Left colon (tissue), 2 donors: ENCODE data around the gene C12orf54. TPM values are rescaled to one million over a fixed set of nuclear protein-coding genes. Genes with fewer than 3 reads are reported as not detected.
A peak's percentile ranks its signal among the peaks of the same experiment; 100 is the strongest.
"Not testable (repeated sequence)": the region's sequence is repeated elsewhere in the genome, so short reads cannot be mapped to it uniquely, and the experiment has no call there.

ENCODE experiments used
- ATAC-seq: fragments of 200-7000 bp; cut with Tn5 transposase; one replicate; pipeline ENCODE4 v1.9.1; 2020; ENCODE audit warnings: mild to moderate bottlenecking, moderate library complexity
- DNase-seq, 2 donors: peaks; one replicate each; pipeline ENCODE4 v3.0.0-alpha.2; 2020
- intact Hi-C, 2 donors: fragments of 100-400 bp; cut with DNase I in 1 of 2; cut with micrococcal nuclease in 1 of 2; formaldehyde crosslinking; loops; one replicate each; pipeline versions ENCODE4 v1.11.2 to v1.14.0; 2022; cut with DNase I, micrococcal nuclease
- total RNA-seq, 2 donors: library from RNA; stranded (reverse); fragmentation: NEBNext Ultra II Directional; extraction: Animal tissue kit (Norgen Biotek cat#: 25700); gene quantifications; one replicate each; pipeline ENCODE4 v1.2.1, GENCODE V29; 2021
- donor health status: DM: no; HTN: no; CAD: no.
- donor health status: DM: yes; HTN: yes; CAD: no.

The C12orf54 gene
- total RNA-seq, 2 donors from 2014 or later = not detected

DNA sequence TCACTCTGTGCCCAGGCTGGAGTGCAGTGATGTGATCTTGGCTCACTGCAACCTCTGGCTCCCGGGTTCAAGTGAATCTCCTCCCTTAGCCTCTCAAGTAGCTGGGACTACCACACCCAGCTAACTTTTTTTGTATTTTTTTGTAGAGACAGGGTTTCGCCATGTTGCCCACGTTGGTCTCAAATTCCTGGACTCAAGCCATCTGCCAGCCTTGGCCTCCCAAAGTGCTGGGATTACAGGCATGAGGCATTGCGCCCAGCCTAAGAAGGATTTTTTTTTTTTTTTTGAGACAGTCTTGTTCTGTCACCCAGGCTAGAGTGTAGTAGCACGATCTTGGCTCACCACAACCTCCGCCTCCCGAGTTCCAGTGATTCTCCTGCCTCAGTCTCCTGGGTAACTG is 7.2 kb downstream of the C12orf54 start:
- DNase-seq, ATAC-seq, intact Hi-C loops: not testable (repeated sequence)

DNA sequence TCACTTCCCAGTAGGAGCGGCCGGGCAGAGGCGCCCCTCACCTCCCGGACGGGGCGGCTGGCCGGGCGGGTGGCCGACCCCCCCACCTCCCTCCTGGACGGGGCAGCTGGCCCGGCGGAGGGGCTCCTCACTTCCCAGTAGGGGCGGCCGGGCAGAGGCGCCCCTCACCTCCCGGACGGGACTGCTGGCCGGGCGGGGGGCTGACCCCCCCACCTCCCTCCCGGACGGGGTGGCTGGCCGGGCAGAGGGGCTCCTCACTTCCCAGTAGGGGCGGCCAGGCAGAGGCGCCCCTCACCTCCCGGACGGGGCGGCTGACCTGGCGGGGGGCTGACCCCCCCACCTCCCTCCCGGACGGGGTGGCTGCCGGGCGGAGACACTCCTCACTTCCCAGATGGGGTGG is 18.0 kb downstream of the C12orf54 start:
- intact Hi-C loops, DNase-seq: not testable (repeated sequence)

DNA sequence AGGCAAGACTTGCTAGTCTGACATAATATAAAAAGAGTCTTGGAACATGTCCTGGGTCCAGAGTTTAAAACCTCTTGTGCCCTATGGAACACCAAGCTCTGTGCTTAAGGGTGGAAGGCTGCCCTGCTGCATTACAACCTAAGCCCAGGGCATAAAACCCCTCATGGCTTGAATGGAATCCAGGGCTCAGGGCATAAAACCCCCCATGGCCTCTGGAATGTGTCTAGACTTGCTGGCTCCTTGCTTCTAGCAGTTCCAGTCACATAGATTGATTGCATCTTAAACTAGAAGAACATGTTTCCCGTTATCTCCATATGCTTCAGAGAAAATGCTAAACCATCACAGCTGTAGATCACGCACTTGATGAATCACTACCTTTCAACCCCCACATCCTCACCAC is 24.5 kb downstream of the C12orf54 start:
- DNase-seq, ATAC-seq, intact Hi-C loops: not testable (repeated sequence)

More for the DNA sequence above, 18.0 kb downstream of the C12orf54 start:
- ATAC-seq = not testable (repeated sequence)

DNA sequence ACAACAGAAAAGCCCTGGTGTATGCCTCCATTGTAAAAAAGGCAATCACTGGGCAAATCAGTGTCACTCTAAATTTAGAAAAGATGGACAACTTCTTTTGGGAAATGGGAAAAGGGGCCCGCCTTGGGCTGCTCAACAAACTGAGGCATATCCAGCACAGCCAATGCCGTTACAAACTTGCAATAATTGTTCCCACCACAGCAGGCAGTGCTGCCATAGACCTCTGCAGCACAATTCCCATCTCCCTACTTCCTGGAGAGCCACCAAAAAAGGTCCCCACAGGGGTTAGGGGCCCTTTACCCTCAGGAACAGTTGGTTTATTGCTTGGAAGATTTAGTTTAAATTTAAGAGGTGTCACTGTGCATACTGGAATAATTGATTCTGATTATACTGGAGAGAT is 26.7 kb downstream of the C12orf54 start:
- no peak for ATAC-seq
- intact Hi-C loops = no loop called here
- DNase-seq = no peak

DNA sequence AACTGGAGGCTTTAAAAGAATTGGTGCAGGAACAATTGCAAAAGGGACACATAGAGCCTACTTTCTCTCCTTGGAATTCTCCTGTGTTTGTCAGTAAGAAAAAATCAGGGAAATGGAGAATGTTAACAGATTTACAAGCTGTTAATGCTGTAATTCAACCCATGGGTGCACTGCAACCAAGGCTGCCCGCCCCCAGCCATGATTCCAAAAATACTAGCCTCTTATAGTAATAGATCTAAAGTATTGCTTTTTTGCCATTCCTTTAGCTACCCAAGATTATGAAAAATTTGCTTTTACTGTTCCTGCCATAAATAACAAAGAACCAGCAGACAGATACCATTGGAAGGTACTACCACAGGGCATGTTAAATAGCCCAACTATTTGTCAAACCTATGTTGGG is 27.8 kb downstream of the C12orf54 start:
- DNase-seq = no peak
- intact Hi-C loops = no loop called here
- no peak for ATAC-seq

DNA sequence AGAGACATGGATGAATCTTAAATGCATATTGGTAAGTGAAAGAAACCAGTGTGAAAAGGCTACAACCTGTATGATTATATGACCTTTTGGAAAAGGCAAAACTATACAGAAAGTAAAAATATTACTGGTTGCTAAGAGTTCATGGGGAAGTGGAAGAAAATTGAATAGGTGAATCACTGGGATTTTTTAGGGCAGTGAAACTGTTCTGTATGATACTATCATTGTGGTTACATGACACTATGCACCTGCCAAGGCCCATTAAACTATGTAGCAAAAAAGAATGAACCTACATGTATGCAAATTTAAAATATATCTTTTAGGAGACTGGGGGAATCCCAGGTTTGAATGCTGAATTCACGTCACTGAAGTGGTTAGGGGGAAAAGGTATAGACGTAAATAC is 30.6 kb downstream of the C12orf54 start:
- ATAC-seq (no peak), DNase-seq (no peak)
- intact Hi-C loops = no loop called here

DNA sequence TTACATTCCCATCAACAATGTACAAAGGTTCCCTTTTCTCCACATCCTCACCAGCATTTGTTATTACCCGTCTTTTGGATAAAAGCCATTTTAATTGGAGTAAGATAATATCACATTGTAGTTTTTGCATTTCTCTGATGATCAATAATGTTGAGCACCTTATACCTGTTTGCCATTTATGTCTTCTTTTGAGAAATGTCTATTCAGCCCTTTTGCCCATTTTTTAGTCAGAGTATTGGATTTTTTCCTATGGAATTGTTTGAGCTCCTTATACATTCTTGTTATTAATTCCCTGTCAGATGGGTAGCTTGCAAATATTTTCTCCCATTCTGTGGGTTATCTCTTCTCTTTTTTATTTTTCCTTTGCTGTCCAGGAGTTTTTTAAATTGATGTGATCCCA is 32.4 kb downstream of the C12orf54 start:
- intact Hi-C loops = no loop called here
- no peak for DNase-seq
- no peak for ATAC-seq

DNA sequence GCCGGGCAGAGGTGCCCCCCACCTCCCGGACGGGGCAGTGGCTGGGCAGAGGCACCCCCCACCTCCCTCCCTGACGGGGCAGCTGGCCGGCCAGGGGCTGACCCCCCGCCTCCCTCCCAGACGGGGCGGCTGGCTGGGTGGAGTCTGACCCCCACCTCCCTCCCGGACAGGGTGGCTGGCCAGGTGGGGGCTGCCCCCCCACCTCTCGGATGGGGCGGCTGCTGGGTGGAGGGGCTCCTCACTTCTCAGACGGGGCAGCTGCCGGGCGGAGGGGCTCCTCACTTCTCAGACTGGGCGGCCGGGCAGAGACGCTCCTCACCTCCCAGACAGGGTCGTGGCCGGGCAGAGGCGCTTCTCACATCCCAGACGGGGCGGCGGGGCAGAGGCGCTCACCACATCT is 38.1 kb downstream of the C12orf54 start:
- ATAC-seq, intact Hi-C loops: not testable (repeated sequence)

DNA sequence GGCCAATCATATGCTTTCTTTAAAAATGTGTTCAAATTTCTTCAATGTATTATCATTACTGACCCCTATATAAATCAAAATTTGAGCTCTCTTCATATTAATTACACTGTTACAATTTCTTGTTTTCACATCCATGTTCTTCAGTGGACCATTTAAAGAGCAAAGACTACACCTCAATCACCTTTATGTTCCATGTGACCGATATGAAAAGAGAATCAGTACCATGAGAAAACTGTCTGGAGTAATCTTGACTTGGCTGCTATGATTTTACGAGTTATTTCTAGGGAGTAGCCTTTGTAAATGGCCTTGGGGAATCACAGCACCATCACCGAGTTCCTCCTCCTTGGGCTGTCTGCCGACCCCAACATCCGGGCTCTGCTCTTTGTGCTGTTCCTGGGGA is 43.0 kb downstream of the C12orf54 start, which contains the start of gene OR8S1:
Gene OR8S1 (plus strand): TSS at position 301 of the 400 bp plus-strand sequence. CDS start 0 bp downstream, at position 301.
- DNase-seq (no peak), ATAC-seq (no peak)
- intact Hi-C loops = no loop called here

More for the DNA sequence above, 38.1 kb downstream of the C12orf54 start:
- not testable (repeated sequence) for DNase-seq

DNA sequence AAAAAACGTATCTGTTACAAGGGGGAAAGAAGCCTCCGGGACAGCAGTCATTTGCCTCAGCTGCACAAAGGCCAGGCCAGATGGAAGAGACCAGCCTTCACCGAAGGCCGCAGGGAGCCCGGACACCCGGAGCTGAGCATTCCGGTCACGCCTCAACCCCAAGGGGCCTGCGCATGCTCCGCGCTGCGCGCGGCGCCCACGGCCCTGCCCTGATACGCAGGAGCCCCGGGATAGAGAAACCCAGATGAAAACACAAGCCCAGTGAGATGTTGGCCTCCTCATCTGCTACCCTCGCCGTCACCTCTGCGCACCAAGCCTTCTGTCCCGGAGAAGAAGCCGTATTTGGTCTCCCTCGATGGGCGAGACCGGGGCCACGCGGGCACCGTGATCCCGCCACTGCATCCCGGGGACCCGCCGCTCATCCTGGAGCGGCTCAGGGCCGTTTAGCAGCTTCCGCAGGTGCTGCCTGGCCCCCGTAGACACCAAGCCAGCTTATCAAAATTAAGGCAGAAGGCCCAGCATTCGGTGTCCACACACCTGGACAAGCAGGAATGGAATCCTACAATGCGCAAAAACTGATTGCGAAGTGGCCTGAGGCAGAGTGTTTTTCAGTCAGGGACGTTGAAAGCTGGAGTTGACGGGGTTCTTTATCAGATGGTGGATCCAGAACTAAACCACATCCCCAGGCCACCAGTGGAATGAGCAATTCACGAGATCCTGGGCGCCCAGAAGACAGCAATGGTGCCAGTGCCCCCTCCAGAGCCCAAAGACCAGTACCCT is 45.8 kb downstream of the C12orf54 start:
- intact Hi-C loops = no loop called here
- ATAC-seq (no peak), DNase-seq (no peak)

DNA sequence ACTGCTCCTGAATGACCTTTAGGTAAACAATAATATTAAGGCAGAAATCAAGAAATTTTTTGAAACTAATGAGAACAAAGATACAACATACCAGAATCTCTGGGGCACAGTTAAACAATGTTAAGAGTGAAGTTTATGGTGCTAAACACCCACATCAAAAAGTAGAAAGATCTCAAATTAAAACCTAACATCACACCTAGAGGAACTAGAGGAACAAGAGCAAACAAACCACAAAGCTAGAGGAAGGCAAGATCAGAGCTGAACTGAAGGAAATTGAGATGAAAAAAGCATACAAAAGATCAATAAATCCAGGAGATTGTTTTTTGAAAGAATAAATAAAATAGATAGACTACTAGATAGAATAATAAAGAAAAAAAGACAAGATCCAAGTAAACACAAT is 50.3 kb downstream of the C12orf54 start:
- intact Hi-C loops = no loop called here
- ATAC-seq (no peak), DNase-seq (no peak)

DNA sequence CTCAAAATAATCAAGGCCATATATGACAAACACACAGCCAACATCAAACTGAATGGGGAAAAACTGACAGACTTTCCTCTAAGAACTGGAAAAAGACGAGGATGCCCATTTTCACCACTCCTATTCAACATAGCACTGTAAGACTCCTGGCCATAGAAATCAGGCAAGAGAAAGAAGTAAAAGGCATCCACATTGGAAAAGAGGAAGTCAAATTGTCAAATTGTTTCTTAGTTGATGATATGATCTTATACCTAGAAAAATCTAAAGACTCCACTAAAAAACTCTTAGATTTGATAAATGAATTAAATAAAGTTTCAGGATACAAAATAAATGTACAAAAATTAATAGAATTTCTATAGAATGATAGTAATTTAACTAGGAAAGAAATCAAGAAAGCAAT is 54.3 kb downstream of the C12orf54 start:
- intact Hi-C loops = no loop called here
- DNase-seq = no peak
- ATAC-seq = no peak

DNA sequence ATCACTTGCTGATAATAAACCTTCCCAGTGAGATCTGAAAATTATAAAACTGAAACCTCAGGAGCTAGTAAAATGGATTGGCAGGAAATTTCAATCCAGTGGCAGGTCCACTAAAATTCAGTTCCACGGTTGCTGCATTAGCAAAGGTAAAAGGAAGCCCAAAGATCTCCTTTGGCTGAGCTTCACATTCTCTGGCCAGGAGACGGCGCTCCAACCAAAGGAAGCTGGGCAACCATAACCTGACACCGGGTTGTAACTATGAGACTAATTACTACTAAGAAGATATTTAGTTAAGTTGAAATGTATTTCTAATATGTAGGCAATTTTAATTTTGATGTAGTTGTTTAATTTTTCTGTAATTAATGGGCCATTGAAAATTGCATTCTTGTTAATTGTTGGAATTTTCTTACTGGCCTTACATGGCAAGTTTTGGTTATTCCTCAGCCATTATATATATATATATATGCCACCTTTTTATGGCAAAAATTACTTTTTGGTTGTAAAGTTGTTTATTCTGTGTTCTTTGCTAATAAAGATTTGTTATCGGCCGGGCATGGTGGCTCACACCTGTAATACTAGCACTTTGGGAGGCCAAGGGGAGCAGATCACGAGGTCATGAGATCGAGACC is 60.1 kb downstream of the C12orf54 start:
- ATAC-seq (peak; percentile 76), DNase-seq (peak; percentile 29 to 64)
- intact Hi-C loops = no loop called here

DNA sequence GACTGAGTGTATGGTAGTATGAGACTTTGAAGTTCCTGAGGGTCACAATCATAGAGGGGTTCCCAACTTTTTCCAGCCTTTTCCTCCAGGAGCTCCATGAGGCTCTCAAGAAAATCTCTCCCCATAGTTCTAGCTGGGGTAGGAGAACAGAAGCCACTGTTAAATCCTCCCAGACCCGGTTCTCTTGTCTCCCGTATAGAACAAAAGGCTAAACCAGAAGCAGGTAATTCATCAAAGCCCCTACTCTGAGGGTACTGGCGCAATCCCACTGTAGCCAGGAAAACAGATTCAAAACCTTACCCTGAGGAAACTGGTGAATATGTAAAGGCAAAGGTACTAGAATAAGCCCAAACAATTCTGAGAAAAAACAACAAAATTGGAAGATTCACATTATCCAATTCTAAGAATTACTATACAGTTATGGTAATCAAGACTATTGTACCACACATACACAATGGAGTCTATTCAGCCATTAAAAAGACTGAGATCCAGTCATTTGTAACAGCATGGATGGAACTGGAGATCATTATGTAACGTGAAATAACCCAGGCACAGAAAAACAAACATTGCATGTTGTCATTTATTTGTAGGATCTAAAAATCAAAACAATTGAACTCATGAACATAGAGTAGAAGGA is 63.7 kb downstream of the C12orf54 start:
- intact Hi-C loops = no loop called here
- ATAC-seq = no peak
- no peak for DNase-seq

Other genes with a start within 250 kb of the C12orf54 start
- gene ZNF641, start 131.6 kb upstream of the C12orf54 start, total RNA-seq = 1 to 10 TPM; 9.2 to 9.6 TPM
- gene ANP32D, start 9.9 kb upstream of the C12orf54 start, total RNA-seq = not detected
- gene OR8S1, start 43.1 kb downstream of the C12orf54 start, total RNA-seq = not detected
- gene LALBA, start 87.5 kb downstream of the C12orf54 start, total RNA-seq = not detected
- 10 to 100 TPM; 16.9 to 19.9 TPM for gene KANSL2, start 199.7 kb downstream of the C12orf54 start, total RNA-seq
- gene CCNT1, start 234.2 kb downstream of the C12orf54 start, total RNA-seq = 10 to 100 TPM; 24.8 to 28.4 TPM